Epithelial cell of esophagus (primary cell): ENCODE measurements around the gene RPTOR.
A peak's percentile ranks its signal among the peaks of the same experiment; 100 is the strongest.

ENCODE experiments used
- DNase-seq: peaks from one replicate; pipeline ENCODE4 v3.0.0; 2010; ENCODE audit warnings: low read depth
- H3K4me3 ChIP-seq: 2 replicates; pipeline ENCODE4 v1.5.1; 2011; ENCODE audit warnings: mild to moderate bottlenecking, low read length, control low read depth
- CTCF ChIP-seq: IDR thresholded peaks from 2 replicates; pipeline ENCODE4 v1.5.1; 2011; ENCODE audit warnings: low read depth, mild to moderate bottlenecking, low read length, control low read depth, inconsistent platforms; ENCODE audit not compliant: insufficient read depth; ENCODE audit errors: missing control alignments

The RPTOR gene

GRCh38 chr17:80649672-80650330, 105.2 kb downstream of the RPTOR start:
- H3K4me3 ChIP-seq: no peak overlapping the region
- peak; percentile 82 for DNase-seq

GRCh38 chr17:80650331-80650672, 105.7 kb downstream of the RPTOR start:
- no peak overlapping the region for H3K4me3 ChIP-seq
- no peak for DNase-seq
- no peak for TF ChIP-seq CTCF

More at GRCh38 chr17:80649672-80650330, 105.2 kb downstream of the RPTOR start:
- peak; percentile 25 for TF ChIP-seq CTCF

- no peak for TF ChIP-seq CTCF
- no peak overlapping the region for H3K4me3 ChIP-seq
- no peak for DNase-seq
Measured at GRCh38 chr17:80650751-80651518, 106.3 kb downstream of the RPTOR start.

GRCh38 chr17:80652756-80653330, 108.2 kb downstream of the RPTOR start:
- no peak for TF ChIP-seq CTCF
- no peak overlapping the region for H3K4me3 ChIP-seq
- DNase-seq: no peak

GRCh38 chr17:80653856-80654255, 109.2 kb downstream of the RPTOR start:
- TF ChIP-seq CTCF: no peak
- no peak overlapping the region for H3K4me3 ChIP-seq
- no peak for DNase-seq

GRCh38 chr17:80655608-80656007, 111.0 kb downstream of the RPTOR start:
- TF ChIP-seq CTCF: no peak
- DNase-seq: no peak

GRCh38 chr17:80656590-80656989, 112.0 kb downstream of the RPTOR start:
- DNase-seq: no peak
- TF ChIP-seq CTCF: no peak
- H3K4me3 ChIP-seq: no peak overlapping the region

More at GRCh38 chr17:80655608-80656007, 111.0 kb downstream of the RPTOR start:
- no peak overlapping the region for H3K4me3 ChIP-seq
